HL-60 (cell line): ENCODE measurements around the gene DPEP2NB.

Source experiments
- CTCF ChIP-seq: IDR thresholded peaks from one replicate; pipeline ENCODE4 v1.5.1; 2011; ENCODE audit warnings: low read length, control low read depth, inconsistent platforms; ENCODE audit not compliant: insufficient read depth
- GABPA ChIP-seq: IDR thresholded peaks from 2 replicates; pipeline ENCODE4 v1.6.1; 2012; ENCODE audit warnings: low read depth
- POLR2AphosphoS5 ChIP-seq: IDR thresholded peaks from 2 replicates; pipeline ENCODE4 v1.6.1; 2012; ENCODE audit warnings: low read depth

- TF ChIP-seq CTCF: no peak
- TF ChIP-seq POLR2AphosphoS5: no peak
- no peak for TF ChIP-seq GABPA
Observed at GRCh38 chr16:68041783-68042182, 26.1 kb upstream of the DPEP2NB start.
